ENCODE results near the gene ITGA11. TPM values are rescaled to one million over a fixed set of nuclear protein-coding genes. Genes with fewer than 3 reads are reported as not detected.

ITGA11 gene
- total RNA-seq, 1 experiment from 2014 or later, result 0.70 TPM

DNA sequence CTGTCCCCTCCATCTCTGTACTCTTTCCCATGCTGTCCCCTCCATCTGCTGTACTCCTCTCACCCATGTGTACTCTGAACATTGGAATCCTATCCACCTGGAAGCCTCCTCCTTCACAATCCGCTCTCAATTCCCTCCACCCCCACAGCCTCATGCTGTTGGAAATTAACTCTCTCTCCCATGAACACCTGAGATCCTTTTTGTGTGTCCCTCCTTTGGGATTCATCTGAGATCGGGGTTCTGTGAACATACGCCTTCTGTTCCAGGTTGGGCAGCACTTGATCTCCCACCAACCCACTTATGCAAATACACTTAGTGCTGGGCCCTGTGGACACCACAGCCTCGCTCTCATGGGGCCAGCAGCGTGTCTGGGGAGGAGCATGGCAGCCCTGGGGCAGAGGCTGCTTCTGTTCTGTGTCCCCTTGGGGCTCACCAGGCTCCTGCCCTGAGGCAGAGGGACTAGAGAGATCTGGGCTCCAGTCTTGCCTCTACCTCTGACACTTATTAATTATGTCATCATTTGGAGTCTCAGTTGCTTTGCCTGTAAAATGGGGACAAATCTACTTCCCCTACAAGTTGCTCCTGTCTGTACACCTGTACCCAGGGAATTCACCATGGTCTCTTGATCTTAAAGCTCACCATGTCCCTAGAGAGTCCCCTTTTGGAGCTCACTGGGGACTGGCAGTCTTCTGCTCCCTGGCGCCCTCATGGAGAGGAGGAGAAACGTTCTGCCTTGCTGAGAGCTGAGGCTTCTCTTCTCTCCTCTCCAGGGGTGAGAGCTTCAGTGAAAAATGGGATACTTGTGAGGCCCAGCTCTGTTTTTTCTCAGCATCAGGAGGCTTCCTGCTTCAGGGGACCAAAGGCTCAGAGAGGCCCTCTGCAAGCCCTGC, 42.7 kb downstream of the ITGA11 start:
- Histone ChIP-seq H3K4me3 (no peak overlapping the region), H3K36me3 (ENCODE audit: low read depth) (no peaks in the 10 kb centered on the region), H3K79me2 (ENCODE audit: low read depth) (no peaks in the 10 kb centered on the region), H3K4me1 (replicated peaks; ENCODE audit: insufficient read depth) (0 out of 2 replicates have a peak, but pooled peaks cover 14% of the 10 kb centered on the region), H3K4me2 (no peak overlapping the region), H2AFZ (no peak overlapping the region), H3K9me3 (ENCODE audit: insufficient read depth, low read depth) (no peaks in the 10 kb centered on the region), H4K20me1 (ENCODE audit: insufficient read depth) (no peaks in the 10 kb centered on the region), H3K9me2 (ENCODE audit: insufficient read depth) (no peaks in the 10 kb centered on the region), H3K27me3 (ENCODE audit: insufficient read depth, low read depth) (no peaks in the 10 kb centered on the region), H3K27ac (no peak overlapping the region), H3F3A (ENCODE audit: insufficient read depth, low read depth) (no peaks in the 10 kb centered on the region; the same call in 1 of the 2 replicates)
- TF ChIP-seq EZH2 (IDR thresholded peaks at IDR 0.05; ENCODE audit: low read depth), result no peak
- TF ChIP-seq, protein P1, sequence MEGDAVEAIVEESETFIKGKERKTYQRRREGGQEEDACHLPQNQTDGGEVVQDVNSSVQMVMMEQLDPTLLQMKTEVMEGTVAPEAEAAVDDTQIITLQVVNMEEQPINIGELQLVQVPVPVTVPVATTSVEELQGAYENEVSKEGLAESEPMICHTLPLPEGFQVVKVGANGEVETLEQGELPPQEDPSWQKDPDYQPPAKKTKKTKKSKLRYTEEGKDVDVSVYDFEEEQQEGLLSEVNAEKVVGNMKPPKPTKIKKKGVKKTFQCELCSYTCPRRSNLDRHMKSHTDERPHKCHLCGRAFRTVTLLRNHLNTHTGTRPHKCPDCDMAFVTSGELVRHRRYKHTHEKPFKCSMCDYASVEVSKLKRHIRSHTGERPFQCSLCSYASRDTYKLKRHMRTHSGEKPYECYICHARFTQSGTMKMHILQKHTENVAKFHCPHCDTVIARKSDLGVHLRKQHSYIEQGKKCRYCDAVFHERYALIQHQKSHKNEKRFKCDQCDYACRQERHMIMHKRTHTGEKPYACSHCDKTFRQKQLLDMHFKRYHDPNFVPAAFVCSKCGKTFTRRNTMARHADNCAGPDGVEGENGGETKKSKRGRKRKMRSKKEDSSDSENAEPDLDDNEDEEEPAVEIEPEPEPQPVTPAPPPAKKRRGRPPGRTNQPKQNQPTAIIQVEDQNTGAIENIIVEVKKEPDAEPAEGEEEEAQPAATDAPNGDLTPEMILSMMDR (conservative IDR thresholded peaks at IDR 0.05), result no peak
- no TSS peak for BruUV-seq (replicated peaks)
- intact Hi-C loops (cut with micrococcal nuclease; ENCODE audit: unreplicated experiment), result no loop called here
- POLR2A ChIA-PET (ENCODE audit: unreplicated experiment), result no interaction called here
- CTCF ChIA-PET, result interaction anchor here (0.6 kb wide), 1 partner anchor 135 kb away, joined by 6 read pairs; no protein-coding TSS in a partner anchor
- DNase-seq, result no peak

DNA sequence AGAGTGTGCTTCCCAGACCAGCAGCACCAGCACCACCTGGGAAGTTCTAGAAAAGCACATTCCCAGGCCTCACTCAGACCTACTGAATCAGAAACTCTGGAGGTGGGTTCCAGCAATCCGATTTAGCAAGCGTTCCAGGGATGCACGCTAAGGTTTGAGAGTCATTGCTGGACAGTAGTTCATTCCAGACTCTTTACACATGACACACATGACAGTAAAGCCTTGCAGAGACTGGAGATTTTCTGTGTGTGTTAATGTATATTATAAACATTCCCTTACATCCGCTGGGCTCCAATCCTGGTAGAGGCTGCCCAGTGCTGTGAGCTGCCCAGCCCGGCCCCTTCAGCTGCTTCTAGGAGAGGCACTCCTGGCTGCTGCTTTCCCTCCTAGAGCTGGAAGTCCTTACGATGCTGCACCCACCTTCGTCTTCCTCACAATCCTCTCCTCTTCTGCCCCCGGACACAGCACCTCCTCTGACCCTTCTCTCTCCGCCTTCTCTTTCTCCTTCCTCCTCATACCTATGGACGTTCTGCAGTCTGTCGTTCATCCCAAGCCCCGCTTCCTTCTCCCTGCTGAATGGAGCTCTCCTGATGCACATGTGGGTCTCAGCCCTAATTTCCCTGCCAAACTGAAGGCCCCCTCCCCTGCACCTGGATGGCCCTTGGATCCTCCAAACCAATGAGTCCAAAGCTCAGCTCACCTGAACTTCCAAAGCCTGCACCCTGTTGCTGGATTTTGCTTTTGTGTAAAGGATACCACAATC, 44.4 kb downstream of the ITGA11 start:
- H3K36me3 ChIP-seq (ENCODE audit: low read depth), result no peaks in the 10 kb centered on the region
- no peak for DNase-seq
- H3K9me2 ChIP-seq (ENCODE audit: insufficient read depth), result no peaks in the 10 kb centered on the region
- H3K4me3 ChIP-seq, result no peak overlapping the region
- H3K27ac ChIP-seq, result no peak overlapping the region
- no peaks in the 10 kb centered on the region for H3K27me3 ChIP-seq (ENCODE audit: insufficient read depth, low read depth)
- no peaks in the 10 kb centered on the region for H4K20me1 ChIP-seq (ENCODE audit: insufficient read depth)
- TF ChIP-seq, protein P1 (conservative IDR thresholded peaks at IDR 0.05), result no peak
- no peak for TF ChIP-seq EZH2 (IDR thresholded peaks at IDR 0.05; ENCODE audit: low read depth)
- no TSS peak for BruUV-seq (replicated peaks)
- no peak overlapping the region for H2AFZ ChIP-seq
- 0 out of 2 replicates have a peak, but pooled peaks cover 14% of the 10 kb centered on the region for H3K4me1 ChIP-seq (replicated peaks; ENCODE audit: insufficient read depth)
- intact Hi-C loops (cut with micrococcal nuclease; ENCODE audit: unreplicated experiment), result no loop called here
- no peak overlapping the region for H3K4me2 ChIP-seq
- no peaks in the 10 kb centered on the region; the same call in 1 of the 2 replicates for H3F3A ChIP-seq (ENCODE audit: insufficient read depth, low read depth)
- CTCF ChIA-PET, result no interaction called here
- H3K9me3 ChIP-seq (ENCODE audit: insufficient read depth, low read depth), result no peaks in the 10 kb centered on the region
- POLR2A ChIA-PET (ENCODE audit: unreplicated experiment), result no interaction called here
- no peaks in the 10 kb centered on the region for H3K79me2 ChIP-seq (ENCODE audit: low read depth)

DNA sequence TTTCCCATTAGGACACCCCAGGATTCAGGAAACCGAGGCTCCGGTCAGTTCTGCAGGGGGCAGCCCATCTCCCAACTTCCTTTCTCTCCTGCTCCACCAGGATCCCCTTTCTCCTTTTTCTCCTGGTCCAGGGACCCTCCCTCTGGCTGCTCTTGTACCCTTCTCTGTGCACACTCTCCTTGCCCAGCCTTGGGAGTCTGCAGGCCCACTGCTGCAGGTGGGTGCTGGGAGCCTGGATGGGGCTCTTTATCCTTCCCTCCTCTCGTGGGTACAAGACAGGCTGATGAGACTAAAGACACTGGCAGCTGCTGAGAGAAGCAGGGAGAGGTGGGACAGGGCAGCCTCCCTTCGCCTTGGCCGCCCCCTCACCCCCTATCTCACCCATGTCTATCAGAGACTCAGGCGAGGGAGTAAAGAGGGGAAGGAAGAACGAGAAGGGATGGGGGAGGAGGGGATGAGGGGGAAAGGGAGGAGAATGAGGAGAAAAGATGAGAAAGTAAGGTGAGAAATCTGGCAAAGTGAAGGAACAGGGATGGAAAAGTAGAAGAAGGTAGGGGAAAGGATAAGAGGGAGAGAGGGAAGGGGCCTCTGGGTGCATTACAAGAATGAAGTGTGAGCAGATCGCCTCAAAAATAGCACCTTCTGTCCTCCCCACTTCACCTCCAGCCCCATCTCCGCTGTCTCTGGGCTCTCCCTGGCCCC, 45.2 kb downstream of the ITGA11 start:
- no peaks in the 10 kb centered on the region for H3K9me3 ChIP-seq (ENCODE audit: insufficient read depth, low read depth)
- intact Hi-C loops (cut with micrococcal nuclease; ENCODE audit: unreplicated experiment), result no loop called here
- no peak for DNase-seq
- no TSS peak for BruUV-seq (replicated peaks)
- H3K27me3 ChIP-seq (ENCODE audit: insufficient read depth, low read depth), result no peaks in the 10 kb centered on the region
- no peak overlapping the region for H3K27ac ChIP-seq
- H3K4me3 ChIP-seq, result no peak overlapping the region
- H3K9me2 ChIP-seq (ENCODE audit: insufficient read depth), result no peaks in the 10 kb centered on the region
- H4K20me1 ChIP-seq (ENCODE audit: insufficient read depth), result no peaks in the 10 kb centered on the region
- 0 out of 2 replicates have a peak, but pooled peaks cover 14% of the 10 kb centered on the region for H3K4me1 ChIP-seq (replicated peaks; ENCODE audit: insufficient read depth)
- no peak overlapping the region for H3K4me2 ChIP-seq
- H2AFZ ChIP-seq, result no peak overlapping the region
- H3F3A ChIP-seq (ENCODE audit: insufficient read depth, low read depth), result no peaks in the 10 kb centered on the region; the same call in 1 of the 2 replicates
- no peaks in the 10 kb centered on the region for H3K36me3 ChIP-seq (ENCODE audit: low read depth)
- POLR2A ChIA-PET (ENCODE audit: unreplicated experiment), result no interaction called here
- TF ChIP-seq, protein P1 (conservative IDR thresholded peaks at IDR 0.05), result no peak
- TF ChIP-seq EZH2 (IDR thresholded peaks at IDR 0.05; ENCODE audit: low read depth), result no peak
- no peaks in the 10 kb centered on the region for H3K79me2 ChIP-seq (ENCODE audit: low read depth)
- CTCF ChIA-PET, result no interaction called here

Measured in PC-9 (cell line).